GM23338 (cell line): ENCODE data around the gene SP6. TPM values are rescaled to one million over a fixed set of nuclear protein-coding genes. Genes with fewer than 3 reads are reported as not detected.

Experiments
- ATAC-seq: fragments of 200-7000 bp; cut with Tn5 transposase; 3 replicates; pipeline ENCODE4 v1.9.1; 2020
- DNase-seq: peaks from one replicate; pipeline ENCODE4 v3.0.0-alpha.2; 2015; ENCODE audit warnings: low spot score
- H2AFZ ChIP-seq: fragments of 200-600 bp; sonication (generic); 2 replicates; pipeline ENCODE4 v1.8.0; 2016; ENCODE audit warnings: antibody characterized with exemption, mild to moderate bottlenecking, moderate library complexity
- H3F3A ChIP-seq: fragments of 200-600 bp; sonication (generic); replicated peaks from 2 replicates; pipeline ENCODE4 v1.8.0; 2017; ENCODE audit warnings: antibody characterized with exemption, mixed run types, low read depth
- H3K27ac ChIP-seq: fragments of 200-600 bp; sonication (generic); 2 replicates; pipeline ENCODE4 v1.6.1; 2016; ENCODE audit warnings: low read depth
- H3K27me3 ChIP-seq: fragments of 200-600 bp; sonication (generic); 2 replicates; pipeline ENCODE4 v1.8.0; 2016; ENCODE audit warnings: mild to moderate bottlenecking, mixed run types, moderate library complexity; ENCODE audit not compliant: insufficient read depth
- H3K36me3 ChIP-seq: fragments of 200-600 bp; sonication (generic); 2 replicates; pipeline ENCODE4 v1.8.0; 2016; ENCODE audit warnings: mild to moderate bottlenecking; ENCODE audit not compliant: insufficient read depth
- H3K4me1 ChIP-seq: fragments of 200-600 bp; sonication (generic); 2 replicates; pipeline ENCODE4 v1.8.0; 2016; ENCODE audit warnings: mild to moderate bottlenecking, moderate library complexity; ENCODE audit not compliant: insufficient read depth
- H3K4me2 ChIP-seq: fragments of 200-600 bp; sonication (generic); 2 replicates; pipeline ENCODE4 v1.7.1; 2017; ENCODE audit warnings: mixed run types
- H3K4me3 ChIP-seq: fragments of 200-600 bp; sonication (generic); 2 replicates; pipeline ENCODE4 v1.6.1; 2016; ENCODE audit warnings: mixed run types
- H3K79me2 ChIP-seq: fragments of 200-600 bp; sonication (generic); replicated peaks from 2 replicates; pipeline ENCODE4 v1.8.0; 2017; ENCODE audit warnings: mild to moderate bottlenecking; ENCODE audit not compliant: insufficient read depth
- H3K9me2 ChIP-seq: fragments of 200-600 bp; sonication (generic); 2 replicates; pipeline ENCODE4 v1.8.0; 2017; ENCODE audit not compliant: insufficient read depth
- H4K20me1 ChIP-seq: fragments of 200-600 bp; sonication (generic); replicated peaks from 2 replicates; pipeline ENCODE4 v1.8.0; 2017; ENCODE audit warnings: mild to moderate bottlenecking; ENCODE audit not compliant: insufficient read depth
- H3K27ac Mint-ChIP-seq: 2 replicates; pipeline ENCODE4 v1.8.0; 2020; ENCODE audit warnings: inconsistent platforms, mild to moderate bottlenecking, moderate library complexity, mixed read lengths
- H3K27me3 Mint-ChIP-seq: 3 replicates; pipeline ENCODE4 v1.8.0; 2022; ENCODE audit warnings: low read depth, mild to moderate bottlenecking, moderate library complexity, mixed read lengths, inconsistent platforms; ENCODE audit not compliant: insufficient read depth, poor library complexity
- H3K36me3 Mint-ChIP-seq: 3 replicates; pipeline ENCODE4 v1.8.0; 2021; ENCODE audit warnings: low read depth, mild to moderate bottlenecking, inconsistent platforms, moderate library complexity, mixed read lengths
- H3K4me1 Mint-ChIP-seq: 3 replicates; pipeline ENCODE4 v1.8.0; 2020; ENCODE audit warnings: mild to moderate bottlenecking, inconsistent platforms, mixed read lengths
- H3K4me3 Mint-ChIP-seq: 3 replicates; pipeline ENCODE4 v1.8.0; 2021; ENCODE audit warnings: moderate library complexity, mild to moderate bottlenecking, inconsistent platforms, mixed read lengths
- H3K9me3 Mint-ChIP-seq: 3 replicates; pipeline ENCODE4 v1.8.0; 2020; ENCODE audit warnings: moderate library complexity, mild to moderate bottlenecking, inconsistent platforms, mixed read lengths
- CREB1 ChIP-seq: fragments of 250-450 bp; sonication (Bioruptor Pico); IDR thresholded peaks from 2 replicates; pipeline ENCODE4 v1.5.0; 2020; ENCODE audit warnings: low read depth, mild to moderate bottlenecking, moderate library complexity
- EZH2 ChIP-seq: fragments of 200-600 bp; sonication (generic); IDR thresholded peaks from one replicate; pipeline ENCODE4 v1.8.0; 2017; ENCODE audit warnings: antibody characterized with exemption, mild to moderate bottlenecking, low read depth; ENCODE audit not compliant: unreplicated experiment
- EZH2phosphoT487 ChIP-seq: fragments of 200-600 bp; sonication (generic); IDR thresholded peaks from one replicate; pipeline ENCODE4 v1.8.1; 2018; ENCODE audit warnings: antibody characterized with exemption; ENCODE audit not compliant: unreplicated experiment
- JUNB ChIP-seq: IDR thresholded peaks from one replicate; pipeline ENCODE4 v1.6.1; 2016; ENCODE audit warnings: antibody characterized with exemption; ENCODE audit not compliant: unreplicated experiment
- NANOG ChIP-seq: IDR thresholded peaks from 2 replicates; pipeline ENCODE4 v1.6.1; 2016; ENCODE audit warnings: antibody characterized with exemption, borderline replicate concordance
- POLR2AphosphoS5 ChIP-seq: IDR thresholded peaks from 2 replicates; pipeline ENCODE4 v1.6.1; 2016; ENCODE audit warnings: antibody characterized with exemption, low read depth
- ZNF114 ChIP-seq: fragments of 250-450 bp; sonication (Bioruptor Pico); IDR thresholded peaks from 2 replicates; pipeline ENCODE4 v1.5.0; 2020; ENCODE audit warnings: mild to moderate bottlenecking, moderate library complexity
- ZNF331 ChIP-seq: fragments of 250-450 bp; sonication (Bioruptor Pico); IDR thresholded peaks from 2 replicates; pipeline ENCODE4 v1.5.0; 2020; ENCODE audit warnings: low read depth, mild to moderate bottlenecking, moderate library complexity
- polyA plus RNA-seq: library from polyadenylated mRNA; unstranded; fragments of >200 nt; fragmentation: Nextera tagmentation; extraction: Ambion mirVana; gene quantifications from 2 replicates; pipeline ENCODE4 v1.2.1, GENCODE V29; 2016
- total RNA-seq: library from RNA; depleted of rRNA; stranded (reverse); fragments of >200 nt; shearing (Covaris generic); gene quantifications from 2 replicates; pipeline ENCODE4 v1.2.3, GENCODE V29; 2014
- TF ChIP-seq, protein P1 (sequence below), 2 experiments: fragments of 200-600 bp in 1 of 2; sonication (generic) in 1 of 2; conservative IDR thresholded peaks; 2 replicates each; pipeline versions ENCODE4 v1.5.1 to v1.6.1; 2016 to 2017; ENCODE audit warnings: antibody characterized with exemption in 2 of 2, low read depth in 2 of 2, mild to moderate bottlenecking in 2 of 2, moderate library complexity in 1 of 2
- TF ChIP-seq, protein P2 (sequence below): IDR thresholded peaks from 2 replicates; pipeline ENCODE4 v1.6.1; 2016; ENCODE audit warnings: antibody characterized with exemption

Gene SP6
- total and polyA plus RNA-seq, 2 experiments from 2014 or later = 0.13 to 1.0 TPM

DNA sequence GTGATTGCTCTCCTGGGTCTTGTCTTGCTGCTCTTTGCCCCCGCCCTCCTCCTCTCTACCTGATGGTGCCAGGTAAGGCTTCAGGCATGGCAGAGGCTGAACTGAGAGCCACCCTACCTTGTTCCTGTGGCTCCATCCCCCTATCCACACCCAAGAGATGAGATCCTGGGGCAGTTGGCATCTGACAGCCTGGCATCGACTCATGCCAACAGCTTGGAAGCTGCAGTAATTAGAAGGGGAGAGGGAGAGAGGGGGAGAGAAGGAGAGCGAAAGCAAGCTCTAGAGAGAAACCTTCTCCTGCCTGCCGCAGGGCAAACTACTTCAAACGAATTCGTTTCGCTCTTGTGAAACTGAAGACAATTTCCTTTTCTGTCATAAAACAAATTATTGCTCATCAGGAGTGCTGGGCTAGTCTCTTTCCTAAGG lies 13.8 kb upstream of the SP6 start:
- Histone ChIP-seq H2AFZ (no peak overlapping the region), H3K9me2 (no peaks in the 10 kb centered on the region), H4K20me1 (no peaks in the 10 kb centered on the region), H3F3A (no peaks in the 10 kb centered on the region), H3K27ac (no peak overlapping the region), H3K4me2 (no peak overlapping the region), H3K36me3 (no peaks in the 10 kb centered on the region), H3K27me3 (peaks cover 27% of the 10 kb centered on the region), H3K79me2 (no peaks in the 10 kb centered on the region), H3K4me1 (peaks cover under 1% of the 10 kb centered on the region; the same call in 1 of the 2 replicates), H3K4me3 (no peak overlapping the region)
- H3K36me3 Mint-ChIP-seq = no peaks in the 10 kb centered on the region
- ATAC-seq = no peak
- H3K4me3 Mint-ChIP-seq = no peak overlapping the region
- peaks cover 13% of the 10 kb centered on the region for H3K4me1 Mint-ChIP-seq
- TF ChIP-seq NANOG (no peak), ZNF331 (CRISPR knock-in tag) (no peak), JUNB (no peak), CREB1 (CRISPR knock-in tag) (no peak), POLR2AphosphoS5 (no peak), ZNF114 (CRISPR knock-in tag) (no peak)
- TF ChIP-seq, protein P1, sequence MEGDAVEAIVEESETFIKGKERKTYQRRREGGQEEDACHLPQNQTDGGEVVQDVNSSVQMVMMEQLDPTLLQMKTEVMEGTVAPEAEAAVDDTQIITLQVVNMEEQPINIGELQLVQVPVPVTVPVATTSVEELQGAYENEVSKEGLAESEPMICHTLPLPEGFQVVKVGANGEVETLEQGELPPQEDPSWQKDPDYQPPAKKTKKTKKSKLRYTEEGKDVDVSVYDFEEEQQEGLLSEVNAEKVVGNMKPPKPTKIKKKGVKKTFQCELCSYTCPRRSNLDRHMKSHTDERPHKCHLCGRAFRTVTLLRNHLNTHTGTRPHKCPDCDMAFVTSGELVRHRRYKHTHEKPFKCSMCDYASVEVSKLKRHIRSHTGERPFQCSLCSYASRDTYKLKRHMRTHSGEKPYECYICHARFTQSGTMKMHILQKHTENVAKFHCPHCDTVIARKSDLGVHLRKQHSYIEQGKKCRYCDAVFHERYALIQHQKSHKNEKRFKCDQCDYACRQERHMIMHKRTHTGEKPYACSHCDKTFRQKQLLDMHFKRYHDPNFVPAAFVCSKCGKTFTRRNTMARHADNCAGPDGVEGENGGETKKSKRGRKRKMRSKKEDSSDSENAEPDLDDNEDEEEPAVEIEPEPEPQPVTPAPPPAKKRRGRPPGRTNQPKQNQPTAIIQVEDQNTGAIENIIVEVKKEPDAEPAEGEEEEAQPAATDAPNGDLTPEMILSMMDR (conservative IDR thresholded peaks at IDR 0.05; ENCODE audit: low read depth in 2 of 2) = no peak
- TF ChIP-seq, protein P2, sequence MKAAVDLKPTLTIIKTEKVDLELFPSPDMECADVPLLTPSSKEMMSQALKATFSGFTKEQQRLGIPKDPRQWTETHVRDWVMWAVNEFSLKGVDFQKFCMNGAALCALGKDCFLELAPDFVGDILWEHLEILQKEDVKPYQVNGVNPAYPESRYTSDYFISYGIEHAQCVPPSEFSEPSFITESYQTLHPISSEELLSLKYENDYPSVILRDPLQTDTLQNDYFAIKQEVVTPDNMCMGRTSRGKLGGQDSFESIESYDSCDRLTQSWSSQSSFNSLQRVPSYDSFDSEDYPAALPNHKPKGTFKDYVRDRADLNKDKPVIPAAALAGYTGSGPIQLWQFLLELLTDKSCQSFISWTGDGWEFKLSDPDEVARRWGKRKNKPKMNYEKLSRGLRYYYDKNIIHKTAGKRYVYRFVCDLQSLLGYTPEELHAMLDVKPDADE = no peak
- no peaks in the 10 kb centered on the region for H3K9me3 Mint-ChIP-seq
- peaks cover 26% of the 10 kb centered on the region for H3K27me3 Mint-ChIP-seq
- no peak overlapping the region for H3K27ac Mint-ChIP-seq
- DNase-seq = no peak

DNA sequence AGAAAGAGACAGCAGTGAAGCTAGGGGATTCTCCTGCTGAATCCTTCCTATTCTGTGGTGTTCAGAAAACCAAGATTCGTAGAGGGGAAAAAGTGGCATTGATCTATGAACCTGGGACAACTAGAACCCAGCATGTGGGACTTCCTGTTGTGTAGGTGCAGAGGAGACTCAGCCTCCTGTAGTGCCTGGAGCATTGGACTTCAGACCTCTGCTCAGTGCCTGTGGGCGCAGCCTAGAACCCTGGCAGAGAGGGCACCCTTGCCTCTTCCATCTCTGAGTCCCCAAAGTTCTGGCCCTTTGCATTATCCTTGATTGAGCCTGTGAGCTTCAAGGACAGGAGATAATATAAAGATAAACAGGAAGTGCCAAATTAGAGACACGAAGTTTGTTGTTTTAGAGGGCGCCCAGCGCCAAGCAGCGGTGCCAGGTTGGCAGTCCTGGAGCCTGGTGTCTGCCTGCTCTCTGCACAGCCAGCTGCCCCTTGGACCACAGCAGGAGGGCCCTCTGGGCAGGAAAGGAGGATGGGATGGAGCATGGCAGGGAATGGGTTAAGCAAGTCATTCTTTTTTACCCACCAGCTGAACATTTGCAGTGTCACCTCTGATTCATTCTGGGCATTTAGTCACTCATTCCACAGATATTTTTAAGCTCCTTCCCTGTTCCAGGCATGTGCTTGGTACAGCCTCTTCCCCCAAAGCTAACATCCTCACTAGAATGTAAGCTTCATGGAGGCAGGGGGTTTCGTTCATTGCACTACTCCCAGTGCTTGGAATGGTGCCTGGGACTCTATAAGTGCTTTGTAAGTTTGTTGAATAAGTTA lies 11.9 kb upstream of the SP6 start:
- H3K36me3 ChIP-seq = no peaks in the 10 kb centered on the region
- DNase-seq (no peak), ATAC-seq (no peak)
- Mint-ChIP-seq H3K4me1 (peaks cover 11% of the 10 kb centered on the region), H3K4me3 (no peak overlapping the region; the same call in 2 of the 3 replicates), H3K27ac (no peak overlapping the region), H3K9me3 (no peaks in the 10 kb centered on the region), H3K27me3 (peaks cover 23% of the 10 kb centered on the region), H3K36me3 (no peaks in the 10 kb centered on the region)
- TF ChIP-seq EZH2phosphoT487 = no peak
- no peak for TF ChIP-seq JUNB
- TF ChIP-seq EZH2 = no peak
- no peak for TF ChIP-seq NANOG
- peaks cover 20% of the 10 kb centered on the region for H3K27me3 ChIP-seq
- H3K4me2 ChIP-seq = no peak overlapping the region
- H3K27ac ChIP-seq = no peak overlapping the region
- H4K20me1 ChIP-seq = no peaks in the 10 kb centered on the region
- H2AFZ ChIP-seq = 0 out of 2 replicates have a peak overlapping the region, but pooled peaks have one; percentile 18
- no peaks in the 10 kb centered on the region for H3K79me2 ChIP-seq
- peaks cover 6% of the 10 kb centered on the region; the same call in 1 of the 2 replicates for H3K4me1 ChIP-seq
- H3F3A ChIP-seq = no peaks in the 10 kb centered on the region
- H3K9me2 ChIP-seq = peaks cover 4% of the 10 kb centered on the region; the same call in 1 of the 2 replicates
- H3K4me3 ChIP-seq = no peak overlapping the region
